Activated CD8-positive, alpha-beta T cell treated with anti-CD3 and anti-CD28 coated beads for 36 hours (primary cell): ENCODE measurements around the gene FCSK. TPM values are rescaled to one million over a fixed set of nuclear protein-coding genes. Genes with fewer than 3 reads are reported as not detected.

Source experiments
- ATAC-seq: fragments of 200-7000 bp; cut with Tn5 transposase; one replicate; pipeline ENCODE4 v1.10.0; 2021; ENCODE audit warnings: mild to moderate bottlenecking, moderate library complexity
- CTCF ChIA-PET: fragments of 350-600 bp; sonication (Branson Sonifier 250); formaldehyde crosslinking; loops from one replicate; lab custom pipeline; 2021; ENCODE audit warnings: antibody characterized with exemption; lab: Charles Lee
- POLR2A ChIA-PET: fragments of 350-600 bp; sonication (Branson Sonifier 250); formaldehyde crosslinking; loops from one replicate; lab custom pipeline; 2021; ENCODE audit warnings: antibody characterized with exemption; lab: Charles Lee
- DNase-seq: peaks from one replicate; pipeline ENCODE4 v3.0.0-alpha.2; 2020
- H3K27ac Mint-ChIP-seq: one replicate; pipeline ENCODE4 v1.8.0; 2021; ENCODE audit warnings: mild to moderate bottlenecking, mixed read lengths
- H3K27me3 Mint-ChIP-seq: one replicate; pipeline ENCODE4 v1.8.0; 2021; ENCODE audit warnings: mixed read lengths
- H3K36me3 Mint-ChIP-seq: one replicate; pipeline ENCODE4 v1.8.0; 2021; ENCODE audit warnings: low read depth, mixed read lengths
- H3K4me1 Mint-ChIP-seq: one replicate; pipeline ENCODE4 v1.8.0; 2021; ENCODE audit warnings: low read depth, mixed read lengths
- H3K4me3 Mint-ChIP-seq: one replicate; pipeline ENCODE4 v1.8.0; 2021; ENCODE audit warnings: mild to moderate bottlenecking, moderate library complexity, mixed read lengths
- H3K9me3 Mint-ChIP-seq: one replicate; pipeline ENCODE4 v1.8.0; 2021; ENCODE audit warnings: mixed read lengths
- intact Hi-C: fragments of 100-400 bp; cut with micrococcal nuclease; formaldehyde crosslinking; loops from one replicate; pipeline ENCODE4 v1.10.0; 2022
- total RNA-seq, 2 experiments: library from RNA; stranded (reverse); gene quantifications; one replicate each; pipeline ENCODE4 v1.2.3, GENCODE V29; 2021
- TF ChIP-seq, protein P1 (sequence below): fragments of 200-600 bp; IDR thresholded peaks from one replicate; pipeline ENCODE4 v1.8.0; 2022; ENCODE audit warnings: antibody characterized with exemption, mild to moderate bottlenecking

Gene FCSK
- total RNA-seq, 2 experiments from 2014 or later, result 11.0 to 11.1 TPM

DNA sequence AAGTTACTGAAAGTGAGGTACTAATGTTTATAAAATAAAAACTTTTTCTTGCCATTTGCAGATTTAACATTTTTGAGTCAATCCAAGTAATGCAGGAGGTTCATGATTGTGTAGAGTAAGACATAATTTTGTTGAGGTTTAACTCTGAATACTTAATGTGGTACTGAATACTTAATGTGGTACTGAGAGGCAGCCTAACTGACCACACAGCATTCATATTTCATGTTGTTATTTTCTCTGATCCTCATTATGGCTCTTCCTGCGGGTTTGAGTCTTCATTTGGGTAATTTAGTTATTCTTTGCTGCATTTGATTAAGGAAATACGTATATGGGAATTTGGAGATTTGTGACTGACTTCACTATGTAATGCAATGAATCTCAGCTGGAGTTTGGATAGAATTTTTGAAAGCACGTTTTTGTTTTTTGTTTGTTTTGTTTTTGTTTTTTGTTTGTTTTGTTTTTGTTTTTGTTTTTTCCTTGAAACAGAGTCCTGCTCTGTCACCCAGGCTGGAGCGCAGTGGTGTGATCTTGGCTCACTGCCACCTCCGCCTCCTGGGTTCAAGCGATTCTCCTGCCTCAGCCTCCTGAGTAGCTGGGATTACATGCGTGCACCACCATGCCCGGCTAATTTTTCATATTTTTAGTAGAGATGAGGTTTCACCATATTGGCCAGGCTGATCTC, 73.1 kb downstream of the FCSK start:
- DNase-seq (no peak), ATAC-seq (no peak)
- TF ChIP-seq, protein P1, sequence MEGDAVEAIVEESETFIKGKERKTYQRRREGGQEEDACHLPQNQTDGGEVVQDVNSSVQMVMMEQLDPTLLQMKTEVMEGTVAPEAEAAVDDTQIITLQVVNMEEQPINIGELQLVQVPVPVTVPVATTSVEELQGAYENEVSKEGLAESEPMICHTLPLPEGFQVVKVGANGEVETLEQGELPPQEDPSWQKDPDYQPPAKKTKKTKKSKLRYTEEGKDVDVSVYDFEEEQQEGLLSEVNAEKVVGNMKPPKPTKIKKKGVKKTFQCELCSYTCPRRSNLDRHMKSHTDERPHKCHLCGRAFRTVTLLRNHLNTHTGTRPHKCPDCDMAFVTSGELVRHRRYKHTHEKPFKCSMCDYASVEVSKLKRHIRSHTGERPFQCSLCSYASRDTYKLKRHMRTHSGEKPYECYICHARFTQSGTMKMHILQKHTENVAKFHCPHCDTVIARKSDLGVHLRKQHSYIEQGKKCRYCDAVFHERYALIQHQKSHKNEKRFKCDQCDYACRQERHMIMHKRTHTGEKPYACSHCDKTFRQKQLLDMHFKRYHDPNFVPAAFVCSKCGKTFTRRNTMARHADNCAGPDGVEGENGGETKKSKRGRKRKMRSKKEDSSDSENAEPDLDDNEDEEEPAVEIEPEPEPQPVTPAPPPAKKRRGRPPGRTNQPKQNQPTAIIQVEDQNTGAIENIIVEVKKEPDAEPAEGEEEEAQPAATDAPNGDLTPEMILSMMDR, result no peak
- POLR2A ChIA-PET, result interaction anchor here (0.6 to 1.2 kb wide), 3 partner anchors 48 to 181 kb away, joined by 3 to 4 read pairs (median 3); partner anchors contain the start of gene DDX19A
- intact Hi-C loops, result loop anchor here (10.0 kb wide), 2 partner anchors 143 to 243 kb away; partner anchors contain the start of gene AARS1
- Mint-ChIP-seq H3K4me1 (peaks cover 45% of the 10 kb centered on the region), H3K4me3 (peak overlapping the region; percentile 88), H3K36me3 (peaks cover 72% of the 10 kb centered on the region), H3K27me3 (no peaks in the 10 kb centered on the region), H3K9me3 (no peaks in the 10 kb centered on the region), H3K27ac (peak overlapping the region; percentile 63)
- CTCF ChIA-PET, result interaction anchor here (1.6 to 1.9 kb wide), 2 partner anchors 11 to 167 kb away, joined by 5 to 6 read pairs; no protein-coding TSS in a partner anchor

DNA sequence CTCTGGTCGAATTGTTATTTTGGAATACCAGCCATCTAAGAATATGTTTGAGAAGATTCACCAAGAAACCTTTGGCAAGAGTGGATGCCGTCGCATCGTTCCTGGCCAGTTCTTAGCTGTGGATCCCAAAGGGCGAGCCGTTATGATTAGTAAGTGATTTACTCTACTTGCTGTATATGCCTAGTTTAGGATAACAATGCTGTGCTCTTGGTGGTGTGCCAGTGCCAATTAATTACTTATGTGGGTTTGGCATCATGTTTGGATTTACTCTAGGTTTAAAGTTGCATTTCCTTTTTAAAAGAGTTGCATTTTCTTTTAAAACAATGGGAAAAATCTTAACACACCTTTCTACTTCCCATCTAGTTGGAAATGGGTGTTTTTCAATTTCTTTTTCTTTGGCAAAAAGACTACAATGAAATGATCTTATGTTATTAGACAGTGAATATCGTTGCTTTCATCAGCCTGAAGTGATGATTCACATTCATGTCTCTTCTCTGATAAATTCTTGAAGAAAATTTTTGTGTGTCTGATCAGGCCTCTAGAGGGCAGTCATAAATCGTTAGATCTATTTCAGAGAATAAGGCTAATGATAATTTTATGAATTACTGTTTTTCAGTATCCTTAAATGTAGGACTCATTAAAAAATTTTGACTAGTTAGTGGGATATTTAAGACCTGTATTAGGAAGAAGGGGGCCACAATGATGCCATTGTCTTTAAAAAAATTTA, 74.8 kb downstream of the FCSK start:
- Mint-ChIP-seq H3K4me3 (peak overlapping the region; percentile 49), H3K9me3 (no peaks in the 10 kb centered on the region), H3K27me3 (no peaks in the 10 kb centered on the region), H3K36me3 (peaks cover 83% of the 10 kb centered on the region), H3K4me1 (peaks cover 57% of the 10 kb centered on the region), H3K27ac (peak overlapping the region; percentile 67)
- no peak for DNase-seq
- ChIA-PET POLR2A (interaction anchor here (0.6 to 1.0 kb wide), 5 partner anchors 12 to 244 kb away, joined by 3 read pairs; no protein-coding TSS in a partner anchor), CTCF (interaction anchor here (0.9 to 1.9 kb wide), 4 partner anchors 9 to 169 kb away, joined by 5 to 6 read pairs (median 6); no protein-coding TSS in a partner anchor)
- intact Hi-C loops, result loop anchor here (10.0 kb wide), 2 partner anchors 144 to 244 kb away; partner anchors contain the start of gene AARS1
- TF ChIP-seq, protein P1, result peak; percentile 47
- ATAC-seq, result peak; percentile 53

Other genes starting within 250 kb of the FCSK start
- gene EXOSC6, start 202.7 kb upstream of the FCSK start, total RNA-seq, result 10 to 100 TPM; 23.6 to 25.0 TPM
- 100 to 1,000 TPM; 160 to 162 TPM for gene AARS1, start 165.1 kb upstream of the FCSK start, total RNA-seq
- 10 to 100 TPM; 34.8 to 42.2 TPM for gene DDX19B, start 155.4 kb upstream of the FCSK start, total RNA-seq
- gene DDX19A, start 107.7 kb upstream of the FCSK start, total RNA-seq, result 10 to 100 TPM; 45.5 to 47.2 TPM
- 10 to 100 TPM; 13.2 to 19.0 TPM for gene ST3GAL2, start 15.5 kb upstream of the FCSK start, total RNA-seq
- 10 to 100 TPM; 38.0 to 39.0 TPM for gene COG4, start 69.0 kb downstream of the FCSK start, total RNA-seq
- 100 to 1,000 TPM; 543 to 552 TPM for gene SF3B3, start 69.2 kb downstream of the FCSK start, total RNA-seq
- not detected for gene IL34, start 192.0 kb downstream of the FCSK start, total RNA-seq
- gene MTSS2, start 231.5 kb downstream of the FCSK start, total RNA-seq, result 1 to 10 TPM; 4.4 to 4.6 TPM